Neutrophil (primary cell): ENCODE results near the gene PTPRD.

Experiments used
- H3K27ac ChIP-seq: fragments of 200-600 bp; sonication (generic); 2 replicates; pipeline ENCODE4 v1.5.1; 2016; ENCODE audit warnings: mild to moderate bottlenecking, moderate library complexity
- H3K27me3 ChIP-seq: fragments of 200-600 bp; sonication (generic); 2 replicates; pipeline ENCODE4 v1.6.0; 2016; ENCODE audit warnings: mild to moderate bottlenecking
- H3K36me3 ChIP-seq: fragments of 200-600 bp; sonication (generic); 2 replicates; pipeline ENCODE4 v1.5.1; 2017
- H3K4me1 ChIP-seq, 2 experiments: fragments of 200-600 bp in 1 of 2; sonication (generic) in 1 of 2; 1 replicate in 1 of 2; 2 replicates in 1 of 2; pipeline versions ENCODE4 v1.5.1 to v1.6.1; 2013 to 2016; ENCODE audit warnings: low read depth in 1 of 2, low read length in 1 of 2, mild to moderate bottlenecking in 1 of 2, moderate library complexity in 1 of 2; ENCODE audit not compliant: control insufficient read depth in 1 of 2, insufficient read depth in 1 of 2
- H3K4me3 ChIP-seq, 2 experiments: fragments of 200-600 bp in 1 of 2; sonication (generic) in 1 of 2; 1 replicate in 1 of 2; 2 replicates in 1 of 2; pipeline ENCODE4 v1.5.1; 2013 to 2016; ENCODE audit warnings: low read depth in 1 of 2, low read length in 1 of 2, mild to moderate bottlenecking in 1 of 2, moderate library complexity in 1 of 2
- H3K9me3 ChIP-seq: fragments of 200-600 bp; sonication (generic); 2 replicates; pipeline ENCODE4 v1.5.1; 2016
- CTCF ChIP-seq: fragments of 200-600 bp; sonication (generic); IDR thresholded peaks from 2 replicates; pipeline ENCODE4 v1.5.1; 2016; ENCODE audit warnings: antibody characterized with exemption

The PTPRD gene

DNA sequence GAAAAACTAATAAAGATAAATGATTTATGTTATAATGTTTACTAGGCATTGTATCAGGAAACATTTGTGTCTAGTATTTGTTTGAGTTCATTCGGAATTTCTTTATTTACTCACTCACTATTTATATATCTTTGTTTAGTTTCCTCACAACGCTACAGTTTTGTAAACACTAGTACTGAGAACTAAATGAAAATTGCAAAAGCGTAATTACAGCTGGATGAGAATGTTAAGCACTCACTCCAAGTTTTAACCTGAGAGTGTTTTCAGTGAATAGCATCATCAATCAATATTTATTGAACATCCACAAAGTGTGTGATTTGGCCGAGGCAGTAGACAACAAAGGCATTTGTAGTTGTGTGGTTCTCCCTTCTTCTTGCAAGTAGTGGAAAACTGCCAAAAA, 1843.6 kb downstream of the PTPRD start:
- H3K27ac ChIP-seq: no peak overlapping the region
- no peaks in the 10 kb centered on the region for H3K27me3 ChIP-seq
- H3K4me3 ChIP-seq: no peak overlapping the region

GRCh38 chr9:8766096-8766495, 1846.7 kb downstream of the PTPRD start:
- no peaks in the 10 kb centered on the region for H3K27me3 ChIP-seq
- H3K4me3 ChIP-seq: no peak overlapping the region
- H3K9me3 ChIP-seq: no peaks in the 10 kb centered on the region
- TF ChIP-seq CTCF: no peak
- no peaks in the 10 kb centered on the region for H3K4me1 ChIP-seq
- no peak overlapping the region for H3K27ac ChIP-seq
- H3K36me3 ChIP-seq: no peaks in the 10 kb centered on the region

More for the DNA sequence above, 1843.6 kb downstream of the PTPRD start:
- Histone ChIP-seq H3K36me3 (no peaks in the 10 kb centered on the region), H3K9me3 (no peaks in the 10 kb centered on the region), H3K4me1 (no peaks in the 10 kb centered on the region)
- TF ChIP-seq CTCF: no peak

DNA sequence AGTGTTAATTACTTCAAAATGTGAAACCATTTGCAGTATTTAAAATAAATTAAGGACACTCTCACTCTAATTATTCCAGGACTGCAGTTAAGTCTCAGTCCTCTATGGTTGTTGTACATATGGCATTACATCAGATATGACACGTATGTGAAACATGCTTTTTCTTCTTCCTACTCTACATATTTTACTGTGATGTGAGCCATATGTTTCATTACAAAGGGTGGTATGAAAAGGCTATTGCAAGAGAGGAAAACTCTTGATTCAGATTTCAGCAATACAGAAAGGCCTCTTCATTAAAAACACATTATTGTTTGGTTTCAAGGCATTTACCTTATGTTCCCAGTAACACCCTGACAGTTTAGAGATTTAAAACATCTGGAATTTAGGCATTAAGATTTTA, 1848.8 kb downstream of the PTPRD start:
- Histone ChIP-seq H3K36me3 (no peaks in the 10 kb centered on the region), H3K4me3 (no peak overlapping the region), H3K27me3 (no peaks in the 10 kb centered on the region), H3K27ac (no peak overlapping the region), H3K4me1 (no peaks in the 10 kb centered on the region), H3K9me3 (no peaks in the 10 kb centered on the region)
- TF ChIP-seq CTCF: no peak

- Histone ChIP-seq H3K27me3 (no peaks in the 10 kb centered on the region), H3K27ac (no peak overlapping the region), H3K4me1 (no peaks in the 10 kb centered on the region), H3K4me3 (no peak overlapping the region), H3K9me3 (no peaks in the 10 kb centered on the region), H3K36me3 (no peaks in the 10 kb centered on the region)
- TF ChIP-seq CTCF: no peak
Observed at GRCh38 chr9:8762479-8763085, 1850.2 kb downstream of the PTPRD start.

GRCh38 chr9:8760000-8760767, 1852.6 kb downstream of the PTPRD start:
- TF ChIP-seq CTCF: no peak
- no peak overlapping the region for H3K4me3 ChIP-seq

More at GRCh38 chr9:8760000-8760767, 1852.6 kb downstream of the PTPRD start:
- H3K36me3 ChIP-seq: no peaks in the 10 kb centered on the region
- H3K27me3 ChIP-seq: no peaks in the 10 kb centered on the region
- H3K9me3 ChIP-seq: no peaks in the 10 kb centered on the region
- no peak overlapping the region for H3K27ac ChIP-seq
- H3K4me1 ChIP-seq: no peaks in the 10 kb centered on the region
